ENCODE data around the gene CRPPA.

The CRPPA gene

GRCh38 chr7:16422917-16423316 lies 1.6 kb upstream of the CRPPA start:
- DNase-seq: no peak

- DNase-seq: no peak
Observed at GRCh38 chr7:16422103-16422435, 731 bp upstream of the CRPPA start.

- peak; percentile 78 for DNase-seq
Observed at GRCh38 chr7:16420649-16421332, 547 bp downstream of the CRPPA start.

- no peak for DNase-seq
Observed at GRCh38 chr7:16420329-16420648, 1.0 kb downstream of the CRPPA start.

GRCh38 chr7:16419859-16420258 lies 1.5 kb downstream of the CRPPA start:
- DNase-seq: no peak

GRCh38 chr7:16419126-16419525 lies 2.2 kb downstream of the CRPPA start:
- DNase-seq: no peak

- DNase-seq: no peak
Observed at GRCh38 chr7:16417906-16418305, 3.4 kb downstream of the CRPPA start.

- no peak for DNase-seq
Observed at GRCh38 chr7:16416289-16417282, 4.8 kb downstream of the CRPPA start.

- DNase-seq: no peak
Observed at GRCh38 chr7:16412274-16413254, 8.8 kb downstream of the CRPPA start.

GRCh38 chr7:16411391-16411790 lies 9.9 kb downstream of the CRPPA start:
- no peak for DNase-seq

- DNase-seq: no peak
Observed at GRCh38 chr7:16409777-16410176, 11.6 kb downstream of the CRPPA start.

- no peak for DNase-seq
Observed at GRCh38 chr7:16404636-16405035, 16.7 kb downstream of the CRPPA start.

- DNase-seq: no peak
Observed at GRCh38 chr7:16403475-16403874, 17.9 kb downstream of the CRPPA start.

- no peak for DNase-seq
Observed at GRCh38 chr7:16402940-16403339, 18.4 kb downstream of the CRPPA start.

- DNase-seq: no peak
Observed at GRCh38 chr7:16402091-16402490, 19.2 kb downstream of the CRPPA start.

- no peak for DNase-seq
Observed at GRCh38 chr7:16400893-16401275, 20.5 kb downstream of the CRPPA start.

GRCh38 chr7:16399916-16400892 lies 21.1 kb downstream of the CRPPA start:
- DNase-seq: no peak

- no peak for DNase-seq
Observed at GRCh38 chr7:16399265-16399831, 22.0 kb downstream of the CRPPA start.

- DNase-seq: no peak
Observed at GRCh38 chr7:16398146-16399017, 23.0 kb downstream of the CRPPA start.

GRCh38 chr7:16397501-16398145 lies 23.7 kb downstream of the CRPPA start:
- no peak for DNase-seq
